MM.1S (cell line): Measurements from ENCODE around the gene MEGF8.

Experiments
- EZH2 ChIP-seq: fragments of 300-600 bp; sonication (generic); optimal IDR thresholded peaks from 2 replicates; pipeline ENCODE3; 2017; ENCODE audit warnings: low read depth, mild to moderate bottlenecking, antibody characterized with exemption, low read length, mixed read lengths
- EZH2phosphoT487 ChIP-seq: fragments of 300-600 bp; sonication (generic); IDR thresholded peaks from 2 replicates; pipeline ENCODE4 v1.6.1; 2018; ENCODE audit warnings: antibody characterized with exemption, low read length
- TF ChIP-seq, protein P1 (sequence below): fragments of 300-600 bp; sonication (generic); IDR thresholded peaks from 2 replicates; pipeline ENCODE4 v1.5.1; 2016; ENCODE audit warnings: antibody characterized with exemption, low read length, mixed read lengths

DNA sequence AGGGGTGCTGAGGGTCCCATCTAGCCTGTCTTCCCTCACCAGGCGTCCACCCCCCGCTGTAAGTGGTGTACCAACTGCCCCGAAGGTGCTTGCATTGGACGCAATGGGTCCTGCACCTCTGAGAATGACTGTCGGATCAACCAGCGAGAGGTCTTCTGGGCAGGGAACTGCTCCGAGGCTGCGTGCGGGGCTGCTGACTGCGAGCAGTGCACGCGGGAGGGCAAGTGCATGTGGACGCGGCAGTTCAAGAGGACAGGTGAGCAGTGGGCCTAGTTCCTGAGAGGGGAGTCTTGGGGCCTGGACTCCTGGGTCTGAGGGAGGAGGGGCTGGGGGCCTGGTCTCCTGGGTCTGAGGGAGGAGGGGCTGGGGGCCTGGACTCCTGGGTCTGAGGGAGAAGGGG, 36.9 kb downstream of the MEGF8 start:
- TF ChIP-seq EZH2phosphoT487: no peak
- TF ChIP-seq, protein P1, sequence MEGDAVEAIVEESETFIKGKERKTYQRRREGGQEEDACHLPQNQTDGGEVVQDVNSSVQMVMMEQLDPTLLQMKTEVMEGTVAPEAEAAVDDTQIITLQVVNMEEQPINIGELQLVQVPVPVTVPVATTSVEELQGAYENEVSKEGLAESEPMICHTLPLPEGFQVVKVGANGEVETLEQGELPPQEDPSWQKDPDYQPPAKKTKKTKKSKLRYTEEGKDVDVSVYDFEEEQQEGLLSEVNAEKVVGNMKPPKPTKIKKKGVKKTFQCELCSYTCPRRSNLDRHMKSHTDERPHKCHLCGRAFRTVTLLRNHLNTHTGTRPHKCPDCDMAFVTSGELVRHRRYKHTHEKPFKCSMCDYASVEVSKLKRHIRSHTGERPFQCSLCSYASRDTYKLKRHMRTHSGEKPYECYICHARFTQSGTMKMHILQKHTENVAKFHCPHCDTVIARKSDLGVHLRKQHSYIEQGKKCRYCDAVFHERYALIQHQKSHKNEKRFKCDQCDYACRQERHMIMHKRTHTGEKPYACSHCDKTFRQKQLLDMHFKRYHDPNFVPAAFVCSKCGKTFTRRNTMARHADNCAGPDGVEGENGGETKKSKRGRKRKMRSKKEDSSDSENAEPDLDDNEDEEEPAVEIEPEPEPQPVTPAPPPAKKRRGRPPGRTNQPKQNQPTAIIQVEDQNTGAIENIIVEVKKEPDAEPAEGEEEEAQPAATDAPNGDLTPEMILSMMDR: no peak
- no peak for TF ChIP-seq EZH2
